NCI-H460 (cell line): Measurements from ENCODE around the gene PRLH. TPM values are rescaled to one million over a fixed set of nuclear protein-coding genes. Genes with fewer than 3 reads are reported as not detected.

Experiments
- DNase-seq: peaks from one replicate; pipeline ENCODE4 v3.0.0-alpha.2; 2016; ENCODE audit warnings: low read depth; ENCODE audit errors: extremely low read depth
- polyA plus RNA-seq: library from polyadenylated mRNA; depleted of rRNA; stranded (reverse); fragments of >200 nt; gene quantifications from 2 replicates; pipeline ENCODE4 v1.2.3, GENCODE V29; 2014; cell fraction: nucleus; rRNA removed
- total RNA-seq: library from RNA; depleted of rRNA; stranded (reverse); fragments of >200 nt; shearing (Covaris generic); gene quantifications from 2 replicates; pipeline ENCODE4 v1.2.3, GENCODE V29; 2014; rRNA removed

PRLH gene, protein sequence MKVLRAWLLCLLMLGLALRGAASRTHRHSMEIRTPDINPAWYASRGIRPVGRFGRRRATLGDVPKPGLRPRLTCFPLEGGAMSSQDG
- not detected in 2 replicates for total RNA-seq
- not detected in 2 replicates for polyA plus RNA-seq

DNA sequence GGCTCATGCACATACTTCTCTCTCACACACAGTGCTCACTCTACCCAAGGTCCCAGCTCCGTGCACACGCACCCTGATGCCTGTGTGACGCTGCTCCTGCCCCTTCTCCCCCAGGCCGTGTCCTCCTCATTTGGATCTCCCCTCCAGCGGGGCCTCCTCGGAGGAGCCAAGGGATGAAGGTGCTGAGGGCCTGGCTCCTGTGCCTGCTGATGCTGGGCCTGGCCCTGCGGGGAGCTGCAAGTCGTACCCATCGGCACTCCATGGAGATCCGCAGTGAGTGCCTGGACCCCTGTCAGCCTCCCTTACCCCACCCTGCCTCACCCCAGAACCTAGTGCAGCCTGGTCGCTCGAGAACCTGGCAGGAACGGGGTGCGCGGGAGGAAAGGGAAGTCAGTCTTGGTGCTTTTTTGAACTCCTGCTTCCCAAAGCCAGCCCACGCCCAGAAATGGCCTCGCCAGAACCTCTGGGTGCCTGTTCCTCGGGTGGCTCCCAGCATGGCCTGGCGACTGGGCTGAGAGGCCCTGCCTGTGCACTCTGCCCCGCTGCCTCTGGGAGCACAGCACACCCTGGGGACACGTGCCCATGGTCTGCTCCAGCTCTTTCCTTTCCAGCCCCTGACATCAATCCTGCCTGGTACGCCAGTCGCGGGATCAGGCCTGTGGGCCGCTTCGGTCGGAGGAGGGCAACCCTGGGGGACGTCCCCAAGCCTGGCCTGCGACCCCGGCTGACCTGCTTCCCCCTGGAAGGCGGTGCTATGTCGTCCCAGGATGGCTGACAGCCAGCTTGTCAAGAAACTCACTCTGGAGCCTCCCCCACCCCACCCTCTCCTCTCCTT is at the start of gene PRLH:
Gene PRLH, plus strand, starts transcription at position 174 of the 835 bp plus-strand sequence. Its CDS starts 0 bp downstream, at position 174.
- DNase-seq = no peak

DNA sequence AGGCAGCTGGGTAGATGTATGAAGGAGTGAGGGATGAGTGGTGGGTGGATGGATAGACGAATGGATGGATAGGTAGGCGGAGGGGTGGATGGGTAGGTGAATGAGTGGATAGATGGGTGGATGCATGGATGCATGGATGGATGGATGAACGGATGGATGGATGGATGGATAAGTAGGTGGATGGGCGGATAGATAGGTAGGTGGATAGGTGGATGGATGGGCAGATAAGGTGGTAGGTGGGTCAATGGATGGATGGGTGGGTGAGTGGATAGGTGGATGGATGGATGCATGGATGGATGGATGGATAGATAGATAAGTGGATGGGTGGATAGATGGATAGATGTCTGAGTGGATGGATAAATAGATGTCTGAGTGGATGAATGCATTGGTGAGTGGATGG is 49.2 kb upstream of the PRLH start:
- no peak for DNase-seq

- no peak for DNase-seq
These were observed 48.4 kb upstream of the PRLH start for GRCh38 chr2:237517990-237518389.

- DNase-seq = no peak
These were observed 46.7 kb upstream of the PRLH start for GRCh38 chr2:237519506-237520245.

DNA sequence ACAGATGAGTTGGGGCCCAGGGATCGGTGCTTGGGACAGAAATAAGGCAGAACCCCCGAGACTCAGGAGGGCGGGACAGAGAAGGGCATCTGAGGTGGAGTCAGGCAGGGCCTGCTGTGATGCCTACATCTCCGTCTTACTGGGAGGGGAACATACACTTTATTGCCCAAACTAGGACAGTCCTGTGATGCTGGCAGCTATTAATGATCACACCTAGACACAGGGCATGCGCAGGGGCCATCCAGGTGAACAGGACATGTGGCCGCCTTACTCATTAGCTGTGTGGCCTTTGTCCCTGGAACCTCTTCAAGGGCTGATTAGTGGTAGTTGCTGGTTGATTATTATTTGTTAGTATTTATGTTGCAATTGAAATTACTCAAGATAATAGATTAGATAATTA is 46.1 kb upstream of the PRLH start:
- DNase-seq = no peak

DNA sequence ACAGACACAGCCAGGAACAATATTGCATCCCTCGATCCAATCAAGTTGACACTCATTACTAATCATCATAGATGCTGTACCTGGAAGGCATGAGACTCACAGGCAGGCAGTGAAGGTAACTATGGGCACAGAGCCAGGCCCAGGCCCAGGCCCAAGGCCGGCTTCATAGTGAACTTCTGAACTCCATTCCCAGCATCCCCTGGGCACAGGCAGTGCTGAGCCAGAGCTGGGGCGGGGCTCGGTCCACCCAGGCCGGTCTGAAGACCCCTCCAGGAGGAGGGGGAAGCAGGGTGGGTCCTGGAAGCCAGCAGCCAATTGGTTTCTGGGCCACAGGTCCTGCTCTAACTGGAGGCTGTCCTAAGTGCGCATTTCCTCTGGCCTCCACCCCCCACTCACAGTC is 41.7 kb upstream of the PRLH start:
- DNase-seq = no peak

GRCh38 chr2:237525559-237526157 is 40.7 kb upstream of the PRLH start:
- DNase-seq = no peak

DNA sequence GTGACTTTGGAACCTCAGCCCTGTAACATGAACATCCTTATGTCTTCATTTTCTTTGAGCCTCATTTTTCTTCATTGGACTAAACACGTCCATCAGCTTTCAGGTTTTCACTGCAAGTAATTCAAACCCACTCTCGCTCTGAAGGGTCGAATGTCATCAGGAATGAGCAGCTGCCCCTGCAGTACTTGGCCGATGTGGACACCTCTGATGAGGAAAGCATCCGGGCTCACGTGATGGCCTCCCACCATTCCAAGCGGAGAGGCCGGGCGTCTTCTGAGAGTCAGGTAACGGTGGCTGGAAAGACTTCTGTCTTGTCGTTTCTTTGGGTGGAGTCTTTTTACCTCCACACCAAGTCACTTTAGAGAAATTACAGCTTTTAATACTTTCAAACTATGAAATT is 39.1 kb upstream of the PRLH start:
- no peak for DNase-seq

GRCh38 chr2:237527766-237528165 is 38.6 kb upstream of the PRLH start:
- no peak for DNase-seq

GRCh38 chr2:237529452-237530402 is 36.6 kb upstream of the PRLH start:
- no peak for DNase-seq

DNA sequence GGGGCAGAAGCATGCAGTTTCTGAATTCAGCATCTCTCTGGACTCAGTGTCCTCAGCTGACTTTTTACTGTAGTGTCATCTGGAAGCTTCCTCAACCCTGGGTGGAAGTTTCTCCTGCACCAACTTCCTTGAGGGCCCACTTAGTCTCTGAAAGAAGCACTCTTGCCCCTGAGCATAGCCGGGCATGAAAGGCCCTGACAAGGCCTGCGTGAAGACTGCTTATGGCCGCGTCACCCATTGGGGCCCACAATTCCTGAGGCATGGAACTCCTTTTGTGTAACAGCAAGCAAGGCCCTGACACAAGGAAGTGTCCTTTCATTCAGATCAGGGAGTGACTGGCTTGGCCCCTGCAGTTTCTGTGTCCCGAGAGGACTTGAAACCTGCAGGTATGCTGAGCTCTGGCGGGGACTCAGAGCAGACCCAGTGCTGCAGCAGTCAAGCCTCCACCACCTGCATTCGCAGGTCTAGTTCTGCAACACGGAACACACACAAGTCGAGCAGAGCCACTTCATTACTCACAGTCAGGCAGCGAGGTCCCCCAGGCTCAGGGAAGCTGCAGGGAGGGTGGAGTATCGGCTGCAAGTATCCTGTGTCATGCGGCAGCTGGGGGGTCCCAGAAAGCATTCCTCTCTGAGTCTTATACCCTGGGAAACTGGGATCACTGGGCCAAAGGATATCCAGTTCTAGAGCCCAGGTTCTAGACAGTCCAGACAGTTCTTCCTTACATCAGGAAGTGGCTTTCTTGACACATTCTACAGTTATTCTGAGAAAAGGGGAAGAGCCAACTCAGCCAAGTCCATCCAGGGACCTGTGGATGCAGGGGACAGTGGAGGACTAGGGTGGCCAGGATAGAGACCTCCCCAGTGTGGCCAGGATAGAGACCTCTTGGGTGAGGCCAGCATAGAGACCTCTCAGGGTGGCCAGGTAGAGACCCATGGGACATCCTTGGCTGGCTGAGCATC is 35.6 kb upstream of the PRLH start:
- no peak for DNase-seq

GRCh38 chr2:237532160-237532559 is 34.2 kb upstream of the PRLH start:
- DNase-seq = no peak

- no peak for DNase-seq
These were observed 32.7 kb upstream of the PRLH start for GRCh38 chr2:237533668-237534161.

DNA sequence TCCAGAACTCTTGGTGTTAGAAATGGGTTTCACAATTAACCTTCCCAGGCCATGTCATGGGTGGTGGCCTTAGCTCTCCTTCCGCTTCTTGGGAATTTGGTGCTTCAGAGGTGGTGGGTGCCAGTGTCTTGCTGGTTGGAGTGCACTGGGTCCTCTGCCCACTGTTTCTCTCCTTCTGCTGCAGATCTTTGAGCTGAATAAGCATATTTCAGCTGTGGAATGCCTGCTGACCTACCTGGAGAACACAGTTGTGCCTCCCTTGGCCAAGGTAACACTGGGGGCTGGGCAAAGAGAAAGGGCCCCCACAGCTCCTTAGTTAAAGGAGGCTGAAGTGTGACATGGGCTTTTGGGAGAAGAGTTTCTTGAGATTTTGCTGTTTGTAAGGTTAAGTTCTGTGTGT is 32.0 kb upstream of the PRLH start:
- no peak for DNase-seq

DNA sequence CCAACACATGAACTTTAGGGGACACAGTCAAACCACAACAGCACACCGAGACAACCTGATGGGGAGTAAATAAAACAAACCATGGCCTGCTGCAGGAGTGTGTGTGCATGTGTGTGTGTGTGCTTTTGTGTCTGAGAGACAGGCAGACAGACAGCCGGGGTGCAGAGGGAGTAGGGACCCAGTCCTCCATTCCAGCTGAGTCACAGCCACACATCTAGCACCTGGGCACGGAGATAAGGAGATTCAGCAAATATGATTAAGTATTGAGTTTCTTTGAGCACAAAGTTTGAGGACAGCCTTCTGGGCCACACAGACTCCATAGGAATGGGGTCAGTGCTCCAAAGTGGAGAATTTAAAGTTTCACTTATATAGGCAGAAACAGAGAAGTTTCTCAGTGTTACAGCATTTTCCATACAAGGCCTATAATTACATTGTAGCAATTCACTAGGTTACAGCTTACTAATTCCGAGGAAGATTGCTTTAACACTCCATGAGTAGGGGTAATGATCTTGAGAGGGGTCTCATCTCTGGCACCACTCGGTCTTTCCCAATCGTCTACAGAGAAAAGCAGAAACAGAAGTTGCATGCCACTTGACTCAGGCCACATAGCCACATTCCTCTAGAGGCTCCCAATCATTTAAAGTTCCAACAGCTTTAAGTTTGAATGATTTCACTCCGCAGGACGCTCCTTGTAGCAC is 30.8 kb upstream of the PRLH start:
- DNase-seq = no peak

DNA sequence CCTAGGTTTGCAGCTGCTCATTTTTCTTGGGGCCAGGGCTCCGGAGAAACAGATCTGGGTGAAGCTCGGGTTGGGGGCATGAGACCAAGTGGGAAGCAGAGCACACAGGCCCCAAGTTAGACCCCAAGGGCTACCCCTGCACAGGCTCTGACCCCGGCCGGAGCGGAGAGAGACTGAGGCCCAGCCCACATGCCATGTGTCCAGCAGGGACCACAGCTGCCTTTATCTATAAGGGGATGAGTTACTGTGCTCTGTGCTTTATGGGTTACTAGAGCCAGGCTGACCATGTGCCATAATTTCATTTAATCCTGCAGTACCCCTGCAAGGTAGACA is 30.3 kb upstream of the PRLH start:
- DNase-seq = no peak

- no peak for DNase-seq
These were observed 29.8 kb upstream of the PRLH start for GRCh38 chr2:237536617-237537016.

DNA sequence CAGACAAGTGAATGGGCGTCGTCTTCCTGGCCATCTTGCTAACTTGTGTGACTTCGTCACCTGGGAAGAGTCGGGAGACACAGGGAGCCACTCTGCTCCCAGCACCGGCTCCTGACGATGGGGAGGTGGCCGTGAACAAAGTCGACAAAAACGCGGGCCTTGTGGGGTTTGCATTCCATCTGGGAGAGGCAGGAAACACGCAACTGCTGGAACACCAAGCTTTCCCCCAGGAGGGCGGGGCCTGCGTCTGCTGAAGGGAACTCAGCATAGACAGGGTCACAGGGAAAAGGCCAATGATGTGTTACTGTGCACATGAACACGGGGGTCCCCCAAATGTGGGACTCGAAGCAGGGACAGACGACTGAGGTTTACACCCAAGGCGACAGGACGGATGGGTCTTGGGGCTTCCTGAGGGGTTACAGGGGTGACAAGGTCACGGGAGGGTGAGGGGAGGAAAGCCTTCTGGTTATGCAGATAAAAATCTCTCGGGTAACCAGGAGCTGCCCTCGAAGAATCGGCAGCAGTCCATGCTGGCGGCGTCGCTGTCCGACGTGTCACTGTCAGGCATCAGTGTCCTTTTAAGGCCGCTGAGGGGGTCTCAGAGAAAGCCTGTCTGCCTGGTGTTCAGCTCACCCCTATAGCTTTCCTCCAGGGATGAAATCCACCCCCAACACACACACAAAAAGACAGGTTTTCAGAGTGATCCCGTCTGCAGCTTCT is 28.2 kb upstream of the PRLH start:
- DNase-seq = no peak
